ENCODE measurements around the gene HPCAL4. TPM values are rescaled to one million over a fixed set of nuclear protein-coding genes. Genes with fewer than 3 reads are reported as not detected.

Gene HPCAL4
- total RNA-seq, 6 donors from 2014 or later: under 0.01 to 1.1 (median 0.43) TPM

GRCh38 chr1:39671433-39671792 lies 19.8 kb downstream of the HPCAL4 start:
- peaks cover 0 to 17% (median 7%) of the 10 kb centered on the region in 4 donors for H3K27me3 ChIP-seq
- peaks cover 14 to 22% (median 17%) of the 10 kb centered on the region in 4 donors for H3K4me1 ChIP-seq
- no peaks in the 10 kb centered on the region for H3K36me3 ChIP-seq
- H3K27ac ChIP-seq: no peak overlapping the region
- DNase-seq (peak in 1 of 2 donors; percentile 85), ATAC-seq (ENCODE audit: low FRiP score in 2 of 2) (peak in 1 of 2 donors; percentile 39)
- 0% methylated on average over 8 of the region's 26 CpGs; no CpG with 5 or more reads in 1 of the 2 donors for WGBS, 2 donors
- H3K4me3 ChIP-seq: peak overlapping the region; percentile 10 to 49 (median 42)
- no peaks in the 10 kb centered on the region for H3K9me3 ChIP-seq
- TF ChIP-seq CTCF (IDR thresholded peaks at IDR 0.05) (no peak), POLR2A (IDR thresholded peaks at IDR 0.05) (no peak), EP300 (IDR thresholded peaks at IDR 0.05) (no peak), POLR2AphosphoS5 (IDR thresholded peaks at IDR 0.05) (no peak)

- Histone ChIP-seq H3K36me3 (no peaks in the 10 kb centered on the region), H3K4me3 (no peak overlapping the region), H3K27me3 (peaks cover 0 to 17% (median 7%) of the 10 kb centered on the region in 4 donors), H3K9me3 (no peaks in the 10 kb centered on the region), H3K27ac (no peak overlapping the region), H3K4me1 (peaks cover 14 to 22% (median 17%) of the 10 kb centered on the region in 4 donors)
- ATAC-seq (ENCODE audit: low FRiP score in 2 of 2) (no peak), DNase-seq (no peak)
- TF ChIP-seq POLR2A (IDR thresholded peaks at IDR 0.05): no peak
- TF ChIP-seq CTCF (IDR thresholded peaks at IDR 0.05): no peak
- WGBS, 2 donors: 64 to 65% methylated on average over 1 of the region's 1 CpG
Measured at GRCh38 chr1:39670689-39671088, 20.5 kb downstream of the HPCAL4 start.

- WGBS, 2 donors: 98 to 100% methylated on average over 3 of the region's 3 CpGs
- Histone ChIP-seq H3K4me1 (peaks cover 14 to 22% (median 17%) of the 10 kb centered on the region in 4 donors), H3K9me3 (no peaks in the 10 kb centered on the region), H3K4me3 (no peak overlapping the region), H3K36me3 (no peaks in the 10 kb centered on the region), H3K27me3 (peaks cover 0 to 17% (median 7%) of the 10 kb centered on the region in 4 donors), H3K27ac (no peak overlapping the region)
- TF ChIP-seq POLR2AphosphoS5 (IDR thresholded peaks at IDR 0.05): no peak
- TF ChIP-seq CTCF (IDR thresholded peaks at IDR 0.05): no peak
- TF ChIP-seq POLR2A (IDR thresholded peaks at IDR 0.05): no peak
- no peak for TF ChIP-seq EP300 (IDR thresholded peaks at IDR 0.05)
- no peak for ATAC-seq (ENCODE audit: low FRiP score in 2 of 2)
- no peak for DNase-seq
Measured at GRCh38 chr1:39668894-39669293, 22.3 kb downstream of the HPCAL4 start.

- Histone ChIP-seq H3K4me3 (no peak overlapping the region), H3K36me3 (no peaks in the 10 kb centered on the region), H3K27ac (no peak overlapping the region), H3K9me3 (no peaks in the 10 kb centered on the region), H3K4me1 (peaks cover 14 to 22% (median 17%) of the 10 kb centered on the region in 4 donors), H3K27me3 (peaks cover 0 to 17% (median 7%) of the 10 kb centered on the region in 4 donors)
- ATAC-seq (ENCODE audit: low FRiP score in 2 of 2) (no peak), DNase-seq (no peak)
- TF ChIP-seq POLR2AphosphoS5 (IDR thresholded peaks at IDR 0.05) (no peak), CTCF (IDR thresholded peaks at IDR 0.05) (no peak), EP300 (IDR thresholded peaks at IDR 0.05) (no peak), POLR2A (IDR thresholded peaks at IDR 0.05) (no peak)
- WGBS, 2 donors: 78 to 80% methylated on average over 3 of the region's 3 CpGs
Measured at GRCh38 chr1:39668111-39668510, 23.1 kb downstream of the HPCAL4 start.

GRCh38 chr1:39666772-39667171 lies 24.5 kb downstream of the HPCAL4 start:
- Histone ChIP-seq H3K27me3 (peaks cover 0 to 12% (median 5%) of the 10 kb centered on the region in 4 donors), H3K4me1 (peaks cover 8 to 13% (median 9%) of the 10 kb centered on the region in 4 donors), H3K27ac (no peak overlapping the region), H3K4me3 (no peak overlapping the region), H3K9me3 (no peaks in the 10 kb centered on the region), H3K36me3 (no peaks in the 10 kb centered on the region)
- DNase-seq (no peak), ATAC-seq (ENCODE audit: low FRiP score in 2 of 2) (no peak)
- 81 to 88% methylated on average over 3 of the region's 3 CpGs for WGBS, 2 donors
- no peak for TF ChIP-seq CTCF (IDR thresholded peaks at IDR 0.05)
- TF ChIP-seq EP300 (IDR thresholded peaks at IDR 0.05): no peak
- no peak for TF ChIP-seq POLR2A (IDR thresholded peaks at IDR 0.05)
- no peak for TF ChIP-seq POLR2AphosphoS5 (IDR thresholded peaks at IDR 0.05)
